GM20000 (cell line): ENCODE measurements around the gene PRSS38.

Source experiments
- DNase-seq: peaks from one replicate; pipeline ENCODE4 v3.0.0; 2012; ENCODE audit warnings: low spot score
- TF ChIP-seq, protein P1 (sequence below): IDR thresholded peaks from 2 replicates; pipeline ENCODE4 v1.5.1; 2012; ENCODE audit warnings: mild to moderate bottlenecking, control low read depth; ENCODE audit errors: extremely low read depth, missing control alignments

The PRSS38 gene

GRCh38 chr1:227791425-227792143 lies 23.9 kb upstream of the PRSS38 start:
- DNase-seq, result no peak
- TF ChIP-seq, protein P1, sequence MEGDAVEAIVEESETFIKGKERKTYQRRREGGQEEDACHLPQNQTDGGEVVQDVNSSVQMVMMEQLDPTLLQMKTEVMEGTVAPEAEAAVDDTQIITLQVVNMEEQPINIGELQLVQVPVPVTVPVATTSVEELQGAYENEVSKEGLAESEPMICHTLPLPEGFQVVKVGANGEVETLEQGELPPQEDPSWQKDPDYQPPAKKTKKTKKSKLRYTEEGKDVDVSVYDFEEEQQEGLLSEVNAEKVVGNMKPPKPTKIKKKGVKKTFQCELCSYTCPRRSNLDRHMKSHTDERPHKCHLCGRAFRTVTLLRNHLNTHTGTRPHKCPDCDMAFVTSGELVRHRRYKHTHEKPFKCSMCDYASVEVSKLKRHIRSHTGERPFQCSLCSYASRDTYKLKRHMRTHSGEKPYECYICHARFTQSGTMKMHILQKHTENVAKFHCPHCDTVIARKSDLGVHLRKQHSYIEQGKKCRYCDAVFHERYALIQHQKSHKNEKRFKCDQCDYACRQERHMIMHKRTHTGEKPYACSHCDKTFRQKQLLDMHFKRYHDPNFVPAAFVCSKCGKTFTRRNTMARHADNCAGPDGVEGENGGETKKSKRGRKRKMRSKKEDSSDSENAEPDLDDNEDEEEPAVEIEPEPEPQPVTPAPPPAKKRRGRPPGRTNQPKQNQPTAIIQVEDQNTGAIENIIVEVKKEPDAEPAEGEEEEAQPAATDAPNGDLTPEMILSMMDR, result no peak

GRCh38 chr1:227792216-227793078 lies 23.0 kb upstream of the PRSS38 start:
- DNase-seq, result no peak
- TF ChIP-seq, protein P1, result peak; percentile 12

- TF ChIP-seq, protein P1, result no peak
- DNase-seq, result no peak
Observed at GRCh38 chr1:227793079-227793947, 22.2 kb upstream of the PRSS38 start.

GRCh38 chr1:227793948-227794816 lies 21.3 kb upstream of the PRSS38 start:
- DNase-seq, result no peak
- TF ChIP-seq, protein P1, result no peak

DNA sequence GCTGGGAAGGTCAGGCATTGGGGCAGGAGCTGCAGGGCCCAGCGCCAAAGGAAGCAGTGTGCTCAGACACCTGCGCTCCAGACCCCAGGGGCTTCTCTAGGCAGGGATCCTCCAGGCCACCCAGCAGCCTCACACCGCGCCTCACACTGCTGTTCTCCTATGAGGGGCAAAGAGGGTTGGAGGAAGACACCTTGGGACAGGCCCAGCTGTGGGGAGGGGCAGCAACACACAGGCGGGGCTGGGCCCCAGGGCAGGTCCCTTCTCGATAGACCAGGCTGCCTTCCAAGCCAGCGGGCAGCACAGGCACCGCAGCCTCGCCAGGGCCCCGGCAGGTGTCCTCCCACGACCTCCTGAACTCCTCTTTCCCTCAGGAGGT lies 20.7 kb upstream of the PRSS38 start:
- DNase-seq, result no peak
- TF ChIP-seq, protein P1, result no peak

GRCh38 chr1:227795732-227796131 lies 19.7 kb upstream of the PRSS38 start:
- TF ChIP-seq, protein P1, result no peak

More at GRCh38 chr1:227795732-227796131, 19.7 kb upstream of the PRSS38 start:
- no peak for DNase-seq
